GM12892 (cell line): ENCODE data around the gene THUMPD3.

Experiments
- DNase-seq: peaks from one replicate; pipeline ENCODE4 v3.0.0; 2011; ENCODE audit not compliant: insufficient read length
- FAIRE-seq: peaks from 2 replicates; lab custom pipeline; 2011; peaks lifted over from hg19 to GRCh38; lab: Jason Lieb, UNC
- POLR2A ChIP-seq: IDR thresholded peaks from 2 replicates; pipeline ENCODE4 v1.6.1; 2011; ENCODE audit warnings: low read depth, low read length, control low read depth
- POLR2AphosphoS5 ChIP-seq: IDR thresholded peaks from 2 replicates; pipeline ENCODE4 v1.6.1; 2011; ENCODE audit warnings: low read depth, low read length, control low read depth
- TAF1 ChIP-seq: IDR thresholded peaks from 2 replicates; pipeline ENCODE4 v1.6.1; 2011; ENCODE audit warnings: low read depth, mild to moderate bottlenecking, control low read depth, low read length, borderline replicate concordance

The THUMPD3 gene

DNA sequence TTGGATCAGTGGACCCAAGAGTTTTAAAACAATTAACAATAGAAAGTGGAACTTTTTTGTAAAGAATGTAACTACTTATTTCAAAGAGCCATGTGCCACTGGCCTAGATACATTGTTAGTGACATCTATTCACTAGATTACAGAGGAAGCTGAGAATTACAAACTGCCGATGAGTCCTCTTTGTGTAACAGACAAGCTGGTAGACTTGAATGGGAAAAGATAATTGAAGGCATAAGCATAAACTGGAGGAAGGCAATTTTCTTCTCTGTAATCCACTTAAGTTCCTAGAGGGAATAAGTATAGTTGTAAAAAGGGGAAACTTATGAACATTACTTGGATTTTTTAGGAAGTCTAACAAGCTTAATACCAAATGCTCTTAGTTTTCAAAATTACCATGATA lies 15.1 kb downstream of the THUMPD3 start:
- TF ChIP-seq POLR2A (no peak), TAF1 (no peak), POLR2AphosphoS5 (no peak)
- FAIRE-seq (no peak), DNase-seq (no peak)

GRCh38 chr3:9379327-9379726 lies 16.5 kb downstream of the THUMPD3 start:
- TF ChIP-seq POLR2AphosphoS5 (no peak), TAF1 (no peak), POLR2A (no peak)
- FAIRE-seq (no peak), DNase-seq (no peak)

GRCh38 chr3:9380014-9380413 lies 17.2 kb downstream of the THUMPD3 start:
- DNase-seq (no peak), FAIRE-seq (no peak)
- no peak for TF ChIP-seq POLR2A
- no peak for TF ChIP-seq POLR2AphosphoS5
- TF ChIP-seq TAF1: no peak

- no peak for FAIRE-seq
- TF ChIP-seq POLR2AphosphoS5 (peak; percentile 58; the same call in 1 of the 2 replicates), POLR2A (0 out of 2 replicates have a peak, but pooled peaks have one; percentile 14), TAF1 (no peak)
- DNase-seq: no peak
These were observed 21.4 kb downstream of the THUMPD3 start for GRCh38 chr3:9384141-9384828.

DNA sequence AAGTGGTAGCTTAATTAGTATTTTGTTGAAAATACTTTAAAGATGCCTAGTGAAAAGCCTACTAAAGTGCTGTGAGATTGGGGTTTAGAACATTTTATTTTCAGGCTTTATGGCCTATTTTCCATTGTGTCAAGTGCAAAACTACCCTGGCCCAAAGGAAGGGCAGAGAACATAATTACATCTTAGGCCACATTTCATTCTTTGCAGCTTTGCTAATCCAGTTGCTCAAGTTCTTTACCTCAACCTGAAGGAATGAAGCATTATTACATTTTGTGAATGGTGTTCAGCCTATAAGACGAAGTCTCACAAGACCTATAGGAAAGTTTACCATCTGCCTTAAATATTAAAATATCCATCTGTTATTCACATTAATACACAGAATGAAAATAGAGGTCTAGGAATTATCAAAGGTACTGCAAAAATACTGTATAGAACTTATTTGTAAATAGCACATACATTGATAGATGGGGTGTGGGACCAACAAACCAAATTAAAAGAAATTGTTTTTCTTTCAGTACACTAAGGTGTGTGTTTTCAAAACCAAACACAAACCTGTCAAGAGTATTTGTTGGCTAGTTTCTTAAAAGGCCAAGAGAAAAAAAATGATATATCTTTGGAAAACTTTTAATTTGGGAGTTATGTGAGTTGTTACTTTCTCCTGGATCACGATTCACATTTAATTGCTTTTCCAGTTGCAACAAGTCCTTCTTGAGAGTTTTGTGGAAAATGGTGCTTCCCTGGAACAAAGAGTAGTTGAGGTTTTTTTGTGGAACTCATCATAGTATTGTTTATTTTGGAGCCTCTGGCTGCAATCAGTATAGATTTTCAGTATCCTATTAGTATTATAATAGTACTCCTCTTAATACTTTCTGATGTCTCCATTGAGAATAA lies 22.6 kb downstream of the THUMPD3 start:
- no peak for FAIRE-seq
- DNase-seq: no peak
- no peak for TF ChIP-seq TAF1
- no peak for TF ChIP-seq POLR2AphosphoS5
- 0 out of 2 replicates have a peak, but pooled peaks have one; percentile 10 for TF ChIP-seq POLR2A

- FAIRE-seq: no peak
- no peak for DNase-seq
- TF ChIP-seq TAF1 (no peak), POLR2AphosphoS5 (no peak), POLR2A (no peak)
These were observed 23.2 kb downstream of the THUMPD3 start for GRCh38 chr3:9386078-9386459.

- no peak; the same call in none of the 2 replicates for TF ChIP-seq POLR2AphosphoS5
- TF ChIP-seq POLR2A: no peak; the same call in 1 of the 2 replicates
- no peak for TF ChIP-seq TAF1
- FAIRE-seq: no peak
- no peak for DNase-seq
These were observed 23.9 kb downstream of the THUMPD3 start for GRCh38 chr3:9386501-9387321.

DNA sequence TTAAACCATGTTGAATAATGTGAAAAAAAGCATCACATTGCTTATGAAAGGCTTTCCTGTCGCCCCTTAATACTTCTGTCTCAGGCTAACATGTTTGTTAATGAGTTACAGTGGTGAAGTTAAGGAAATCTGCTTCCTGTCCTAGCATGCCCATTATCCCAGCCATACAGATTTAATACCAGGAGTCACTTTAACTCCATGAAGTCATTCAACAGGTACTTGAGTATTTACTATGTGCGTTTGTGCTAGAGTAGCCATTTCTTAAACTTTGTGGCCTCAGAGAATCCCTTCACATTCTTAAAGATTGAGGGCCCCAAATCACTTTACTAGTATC lies 24.4 kb downstream of the THUMPD3 start:
- TF ChIP-seq POLR2A (peak; percentile 32), TAF1 (no peak), POLR2AphosphoS5 (peak; percentile 26; the same call in 1 of the 2 replicates)
- FAIRE-seq: no peak
- no peak for DNase-seq

DNA sequence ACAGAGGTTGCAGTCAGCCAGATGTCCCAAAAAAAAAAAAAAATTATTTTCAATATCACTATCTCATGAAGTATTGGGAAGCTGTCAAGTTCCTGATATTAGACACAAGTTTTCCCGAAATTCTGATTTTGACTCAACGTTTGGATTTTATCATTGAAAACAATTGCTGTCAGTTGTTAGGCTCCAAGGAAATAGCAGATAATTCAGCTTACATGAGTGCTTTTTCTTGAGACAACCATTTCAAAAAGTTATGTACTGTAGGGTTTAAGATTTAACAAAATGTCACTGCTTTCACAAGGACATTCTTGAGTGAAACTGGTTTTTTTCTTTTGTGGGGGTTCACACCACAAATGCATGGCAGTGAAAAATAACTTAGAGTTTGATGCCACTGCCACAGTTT lies 25.3 kb downstream of the THUMPD3 start:
- DNase-seq: no peak
- no peak for FAIRE-seq
- TF ChIP-seq TAF1 (no peak), POLR2AphosphoS5 (peak; percentile 37; the same call in 1 of the 2 replicates)

GRCh38 chr3:9388562-9389272 lies 25.9 kb downstream of the THUMPD3 start:
- DNase-seq: no peak
- TF ChIP-seq TAF1: no peak
- peak; percentile 56; the same call in 1 of the 2 replicates for TF ChIP-seq POLR2AphosphoS5
- peak; percentile 15 for TF ChIP-seq POLR2A
- FAIRE-seq: no peak
